ENCODE data around the gene DCANP1. TPM values are rescaled to one million over a fixed set of nuclear protein-coding genes. Genes with fewer than 3 reads are reported as not detected.

Gene DCANP1
- total and polyA plus RNA-seq, 9 of the 15 experiments (the other 6 are each of a cell fraction or from before 2014, with no cell fraction given): not detected

DNA sequence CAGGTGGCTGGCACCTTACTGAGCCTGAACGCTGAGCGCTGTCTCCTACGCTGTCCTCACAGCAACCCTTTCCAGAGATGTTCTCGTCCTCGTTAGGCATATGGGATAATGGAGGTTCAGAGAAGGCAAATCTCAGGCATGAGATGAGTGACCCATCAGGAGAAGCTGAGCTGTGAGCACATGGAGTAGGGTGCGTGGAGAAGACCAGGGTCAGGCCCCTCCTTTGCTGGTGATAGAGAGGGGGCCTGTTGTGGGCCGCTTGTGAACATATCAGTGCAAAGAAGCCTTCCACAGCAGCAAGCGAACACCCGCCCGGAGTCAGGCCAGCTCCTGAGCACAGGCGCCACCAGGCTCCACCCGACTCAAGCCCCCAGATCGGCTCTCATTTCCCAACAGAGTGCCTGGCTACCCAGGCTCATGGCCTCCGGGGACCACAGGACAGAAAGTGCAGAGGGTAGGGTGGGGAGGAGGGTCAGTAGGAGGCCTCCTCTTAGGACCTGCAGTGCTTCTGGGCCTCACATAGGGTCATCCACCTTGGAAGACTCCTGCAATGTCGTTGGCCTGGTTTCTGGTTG is 20.0 kb upstream of the DCANP1 start (continued):
- TF ChIP-seq SETDB1 (IDR thresholded peaks at IDR 0.05; ENCODE audit: low read length): no peak

DNA sequence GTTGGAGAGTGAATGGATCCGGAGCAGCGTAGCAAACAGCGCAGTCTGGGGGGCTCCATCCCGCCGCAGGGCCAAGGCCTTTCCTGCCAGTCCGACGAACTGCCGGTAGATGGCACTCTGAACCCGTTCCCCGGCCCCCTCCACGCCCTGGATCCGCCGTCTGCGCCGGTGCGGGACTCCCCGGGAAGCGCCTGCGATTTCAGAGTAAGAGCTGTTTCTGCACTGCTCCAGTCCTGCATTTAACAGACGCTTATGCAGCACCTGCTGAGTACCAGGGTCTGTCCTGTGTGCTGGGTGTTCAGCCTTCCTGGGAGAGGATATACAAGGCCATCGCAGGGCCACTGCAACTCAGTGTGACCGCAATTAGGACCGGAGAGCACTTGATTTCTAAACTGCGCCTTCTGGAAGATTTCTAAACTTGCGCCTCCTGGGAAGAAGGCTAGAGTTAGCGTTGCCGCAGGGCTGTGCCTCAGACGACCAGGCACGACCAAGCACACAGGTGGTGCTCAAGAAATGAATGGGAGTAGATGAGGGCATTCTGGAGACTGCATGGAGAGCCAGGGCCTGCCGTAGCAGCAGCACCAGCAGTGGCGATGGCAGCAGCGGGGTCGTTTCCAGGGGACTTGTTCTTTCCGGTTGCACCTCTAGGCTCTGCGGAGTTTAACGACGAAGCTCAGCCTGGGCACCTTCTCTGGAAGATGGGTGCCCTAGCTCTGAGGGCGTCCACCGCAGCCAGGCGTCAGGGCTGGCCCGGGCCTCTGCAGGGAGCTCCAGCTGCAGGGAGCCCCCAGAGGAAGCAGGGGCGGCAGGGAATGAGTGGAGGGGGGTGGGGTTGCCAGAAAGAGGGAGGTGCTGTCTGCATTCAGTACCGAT is 19.3 kb upstream of the DCANP1 start:
- peak; percentile 80 for FAIRE-seq
- H3K4me2 ChIP-seq (ENCODE audit: insufficient read depth, low read length): peak overlapping the region; percentile 70
- CTCF ChIA-PET (ENCODE audit: low intra/inter-chr PET ratio): interaction anchor here (1.4 to 2.8 kb wide), 3 partner anchors 84 to 100 kb away, joined by 12 to 51 read pairs (median 14); no protein-coding TSS in a partner anchor
- TF ChIP-seq PCBP2 (IDR thresholded peaks at IDR 0.05; ENCODE audit: low read depth, low read length, poor library complexity, severe bottlenecking) (no peak), RB1 (IDR thresholded peaks at IDR 0.05; ENCODE audit: low read depth) (peak; percentile 70), STAT5B (CRISPR knock-in tag; IDR thresholded peaks at IDR 0.05) (no peak), OTX1 (CRISPR knock-in tag; IDR thresholded peaks at IDR 0.05) (no peak), TBP (optimal IDR thresholded peaks at IDR 0.05; ENCODE audit: low read depth, low read length) (peak; percentile 5), RFX1 (IDR thresholded peaks at IDR 0.05) (no peak), NCOR1 (IDR thresholded peaks at IDR 0.05) (no peak), ZNF146 (CRISPR knock-in tag; IDR thresholded peaks at IDR 0.05; ENCODE audit: unreplicated experiment) (no peak), EGR1 (conservative IDR thresholded peaks at IDR 0.05) (no peak), ZBTB7A (IDR thresholded peaks at IDR 0.05; ENCODE audit: borderline replicate concordance, control insufficient read depth, low read depth, low read length) (peak; percentile 56; the same call in 1 of the 2 replicates), PRMT5 (CRISPR knock-in tag; IDR thresholded peaks at IDR 0.05) (no peak), ERF (CRISPR knock-in tag; IDR thresholded peaks at IDR 0.05) (no peak), NR2F6 (CRISPR knock-in tag; IDR thresholded peaks at IDR 0.05) (no peak)
- TF ChIP-seq, protein P1, sequence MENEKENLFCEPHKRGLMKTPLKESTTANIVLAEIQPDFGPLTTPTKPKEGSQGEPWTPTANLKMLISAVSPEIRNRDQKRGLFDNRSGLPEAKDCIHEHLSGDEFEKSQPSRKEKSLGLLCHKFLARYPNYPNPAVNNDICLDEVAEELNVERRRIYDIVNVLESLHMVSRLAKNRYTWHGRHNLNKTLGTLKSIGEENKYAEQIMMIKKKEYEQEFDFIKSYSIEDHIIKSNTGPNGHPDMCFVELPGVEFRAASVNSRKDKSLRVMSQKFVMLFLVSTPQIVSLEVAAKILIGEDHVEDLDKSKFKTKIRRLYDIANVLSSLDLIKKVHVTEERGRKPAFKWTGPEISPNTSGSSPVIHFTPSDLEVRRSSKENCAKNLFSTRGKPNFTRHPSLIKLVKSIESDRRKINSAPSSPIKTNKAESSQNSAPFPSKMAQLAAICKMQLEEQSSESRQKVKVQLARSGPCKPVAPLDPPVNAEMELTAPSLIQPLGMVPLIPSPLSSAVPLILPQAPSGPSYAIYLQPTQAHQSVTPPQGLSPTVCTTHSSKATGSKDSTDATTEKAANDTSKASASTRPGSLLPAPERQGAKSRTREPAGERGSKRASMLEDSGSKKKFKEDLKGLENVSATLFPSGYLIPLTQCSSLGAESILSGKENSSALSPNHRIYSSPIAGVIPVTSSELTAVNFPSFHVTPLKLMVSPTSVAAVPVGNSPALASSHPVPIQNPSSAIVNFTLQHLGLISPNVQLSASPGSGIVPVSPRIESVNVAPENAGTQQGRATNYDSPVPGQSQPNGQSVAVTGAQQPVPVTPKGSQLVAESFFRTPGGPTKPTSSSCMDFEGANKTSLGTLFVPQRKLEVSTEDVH (IDR thresholded peaks at IDR 0.05; ENCODE audit: low read depth, partially characterized antibody): no peak

More for the DNA sequence above, 19.3 kb upstream of the DCANP1 start:
- ATAC-seq (peak; percentile 94), DNase-seq (ENCODE audit: extremely low read depth in 1 of 4, low spot score in 3 of 4) (peak; percentile 81 to 89 (median 84))
- no peaks in the 10 kb centered on the region for H3K9me3 ChIP-seq (replicated peaks; ENCODE audit: control insufficient read depth, insufficient read depth, low read depth, low read length)
- H2AFZ ChIP-seq (ENCODE audit: low read depth, low read length): peak overlapping the region; percentile 87
- in situ Hi-C loops (cut with MboI) (loop anchor here (5.0 to 10.0 kb wide), 2 partner anchors 86 to 258 kb away; no protein-coding TSS in a partner anchor), intact Hi-C loops (cut with micrococcal nuclease) (loop anchor here (1.0 to 5.0 kb wide), 2 partner anchors 86 to 366 kb away; partner anchors contain the start of gene SLC25A48)
- no peaks in the 10 kb centered on the region for H3K9me1 ChIP-seq (ENCODE audit: control insufficient read depth, insufficient read depth, low read length)
- H3K27me3 ChIP-seq (ENCODE audit: control insufficient read depth in 2 of 2, insufficient read depth in 2 of 2, low read length in 2 of 2): peaks cover 0 to 12% of the 10 kb centered on the region in 2 experiments; a peak in 2 of 5 replicates
- peaks cover 4 to 15% of the 10 kb centered on the region in 2 experiments; a peak in 4 of 5 replicates for H3K4me1 ChIP-seq (replicated peaks in 1 of 2; ENCODE audit: control insufficient read depth in 2 of 2, insufficient read depth in 2 of 2, low read length in 2 of 2)
- H3K36me3 ChIP-seq (ENCODE audit: control insufficient read depth, insufficient read depth, low read length): no peaks in the 10 kb centered on the region
- POLR2A ChIA-PET: interaction anchor here (0.6 to 3.4 kb wide), 8 partner anchors 10 to 369 kb away, joined by 3 to 28 read pairs (median 6); no protein-coding TSS in a partner anchor
- peaks cover 2% of the 10 kb centered on the region; the same call in 1 of the 2 replicates for H4K20me1 ChIP-seq (replicated peaks; ENCODE audit: control insufficient read depth, insufficient read depth, low read length)
- H3K27ac ChIP-seq (ENCODE audit: extremely low read depth, low read depth, low read length): no peak overlapping the region
- H3K4me3 ChIP-seq: no peak overlapping the region
- no TSS peak for BruUV-seq (replicated peaks)
- H3K79me2 ChIP-seq (ENCODE audit: control insufficient read depth, insufficient read depth, low read length): no peaks in the 10 kb centered on the region
- 28% methylated on average over 39 of the region's 43 CpGs for WGBS (ENCODE audit: insufficient coverage, low coverage, missing lambda C conversion rate)
- H3K9ac ChIP-seq (ENCODE audit: insufficient read depth in 1 of 2, low read depth in 2 of 2, low read length in 2 of 2): peak overlapping the region in 1 of 2 experiments; percentile 47; a peak in 1 of 4 replicates
